IMR-90 (cell line): ENCODE results near the gene CATSPERE. TPM values are rescaled to one million over a fixed set of nuclear protein-coding genes. Genes with fewer than 3 reads are reported as not detected.

Experiments
- ATAC-seq: fragments of 200-7000 bp; cut with Tn5 transposase; 2 replicates; pipeline ENCODE4 v1.9.1; 2020; ENCODE audit warnings: low read depth, mild to moderate bottlenecking, moderate library complexity
- BruUV-seq: library from RNA; stranded (reverse); fragments of 400-500 nt; replicated peaks from 2 replicates; lab custom pipeline; 2021; lab: Mats Ljungman, UMichigan
- CTCF ChIA-PET: fragments of 300-600 bp; formaldehyde crosslinking; extraction: SDS; loops from one replicate; lab custom pipeline; 2021; ENCODE audit warnings: antibody characterized with exemption; lab: Yijun Ruan, JAX
- POLR2A ChIA-PET: fragments of 300-600 bp; sonication (Branson Sonifier 250); formaldehyde crosslinking; loops from one replicate; lab custom pipeline; 2022; ENCODE audit warnings: antibody characterized with exemption; ENCODE audit not compliant: unreplicated experiment; lab: Charles Lee
- DNase-seq: peaks from one replicate; pipeline ENCODE4 v3.0.0; 2013
- H2AFZ ChIP-seq: replicated peaks from 2 replicates; pipeline ENCODE3; 2013; ENCODE audit warnings: low read length, mild to moderate bottlenecking; ENCODE audit not compliant: poor library complexity
- H2AK5ac ChIP-seq: 2 replicates; pipeline ENCODE4 v1.6.1; 2013; ENCODE audit warnings: low read depth, low read length, inconsistent platforms
- H2AK9ac ChIP-seq: replicated peaks from 2 replicates; pipeline ENCODE3; 2013; ENCODE audit warnings: mild to moderate bottlenecking, low read depth, low read length, moderate library complexity; ENCODE audit not compliant: poor library complexity
- H2BK120ac ChIP-seq: 2 replicates; pipeline ENCODE4 v1.6.1; 2013; ENCODE audit warnings: low read depth, low read length, inconsistent platforms
- H2BK15ac ChIP-seq: 3 replicates; pipeline ENCODE4 v1.6.1; 2013; ENCODE audit warnings: low read depth, low read length, inconsistent platforms
- H2BK20ac ChIP-seq: 2 replicates; pipeline ENCODE4 v1.6.1; 2013; ENCODE audit warnings: low read depth, mild to moderate bottlenecking, inconsistent platforms, low read length, moderate library complexity
- H2BK5ac ChIP-seq: 2 replicates; pipeline ENCODE4 v1.6.1; 2013; ENCODE audit warnings: mild to moderate bottlenecking, low read depth, low read length, inconsistent platforms; ENCODE audit not compliant: poor library complexity, severe bottlenecking
- H3K14ac ChIP-seq: replicated peaks from 2 replicates; pipeline ENCODE4 v1.6.1; 2013; ENCODE audit warnings: low read depth, low read length, inconsistent platforms
- H3K18ac ChIP-seq: 2 replicates; pipeline ENCODE4 v1.6.1; 2013; ENCODE audit warnings: low read depth, low read length, control low read depth
- H3K23ac ChIP-seq: 2 replicates; pipeline ENCODE4 v1.6.1; 2013; ENCODE audit warnings: low read depth, low read length, inconsistent platforms
- H3K27ac ChIP-seq: 2 replicates; pipeline ENCODE4 v1.5.1; 2013; ENCODE audit warnings: mild to moderate bottlenecking, control low read depth, low read length; ENCODE audit not compliant: insufficient read depth
- H3K27me3 ChIP-seq: 2 replicates; pipeline ENCODE4 v1.6.1; 2013; ENCODE audit warnings: low read length; ENCODE audit not compliant: control insufficient read depth, insufficient read depth
- H3K36me3 ChIP-seq: 2 replicates; pipeline ENCODE4 v1.6.1; 2013; ENCODE audit warnings: low read length, mixed read lengths; ENCODE audit not compliant: control insufficient read depth, insufficient read depth
- H3K4ac ChIP-seq: 2 replicates; pipeline ENCODE4 v1.6.1; 2013; ENCODE audit warnings: low read depth, low read length, inconsistent platforms
- H3K4me1 ChIP-seq: 2 replicates; pipeline ENCODE4 v1.6.1; 2013; ENCODE audit warnings: low read length, mixed read lengths; ENCODE audit not compliant: control insufficient read depth, insufficient read depth
- H3K4me2 ChIP-seq: 2 replicates; pipeline ENCODE4 v1.6.1; 2013; ENCODE audit warnings: low read depth, mild to moderate bottlenecking, control low read depth, low read length, moderate library complexity
- H3K4me3 ChIP-seq: 2 replicates; pipeline ENCODE4 v1.5.1; 2013; ENCODE audit warnings: low read depth, mild to moderate bottlenecking, control low read depth, low read length, moderate library complexity; ENCODE audit not compliant: insufficient read depth
- H3K56ac ChIP-seq: 2 replicates; pipeline ENCODE4 v1.6.1; 2013; ENCODE audit warnings: low read length, inconsistent platforms; ENCODE audit not compliant: insufficient read depth; ENCODE audit errors: extremely low read depth
- H3K79me1 ChIP-seq, 2 experiments: 2 replicates each; pipeline ENCODE4 v1.6.1; 2013; ENCODE audit warnings: low read length in 2 of 2, inconsistent platforms in 1 of 2, low read depth in 1 of 2
- H3K9ac ChIP-seq: 2 replicates; pipeline ENCODE4 v1.6.1; 2013; ENCODE audit warnings: low read depth, low read length, control low read depth
- H3K9me1 ChIP-seq: 2 replicates; pipeline ENCODE4 v1.6.1; 2013; ENCODE audit warnings: low read length, inconsistent platforms; ENCODE audit not compliant: insufficient read depth
- H3K9me3 ChIP-seq: 2 replicates; pipeline ENCODE4 v1.6.1; 2013; ENCODE audit warnings: low read length; ENCODE audit not compliant: control insufficient read depth, insufficient read depth
- H4K20me1 ChIP-seq: 2 replicates; pipeline ENCODE4 v1.6.1; 2013; ENCODE audit warnings: low read length, inconsistent platforms; ENCODE audit not compliant: insufficient read depth
- H4K5ac ChIP-seq: 2 replicates; pipeline ENCODE4 v1.6.1; 2013; ENCODE audit warnings: mild to moderate bottlenecking, low read depth, low read length, control low read depth
- H4K8ac ChIP-seq, 2 experiments: 2 replicates each; pipeline ENCODE4 v1.6.1; 2013; ENCODE audit warnings: low read depth in 2 of 2, low read length in 2 of 2, control low read depth in 1 of 2, inconsistent platforms in 1 of 2
- H4K91ac ChIP-seq: 2 replicates; pipeline ENCODE4 v1.6.1; 2013; ENCODE audit warnings: low read depth, low read length, inconsistent platforms; ENCODE audit not compliant: insufficient read depth
- BHLHE40 ChIP-seq: fragments of 150-350 bp; IDR thresholded peaks from 2 replicates; pipeline ENCODE4 v1.6.1; 2016; ENCODE audit warnings: mild to moderate bottlenecking, low read depth, low read length
- CEBPB ChIP-seq: IDR thresholded peaks from 2 replicates; pipeline ENCODE4 v1.6.1; 2012; ENCODE audit warnings: low read depth, low read length, improper control_type of control experiment
- CHD1 ChIP-seq: IDR thresholded peaks from 2 replicates; pipeline ENCODE4 v1.6.1; 2012; ENCODE audit warnings: low read depth, low read length, improper control_type of control experiment
- FOS ChIP-seq: fragments of 150-350 bp; IDR thresholded peaks from 2 replicates; pipeline ENCODE4 v1.6.1; 2016; ENCODE audit warnings: low read depth, low read length
- MAFK ChIP-seq: IDR thresholded peaks from 2 replicates; pipeline ENCODE4 v1.6.1; 2012; ENCODE audit warnings: low read depth, low read length, improper control_type of control experiment
- MAZ ChIP-seq: IDR thresholded peaks from 2 replicates; pipeline ENCODE4 v1.6.1; 2012; ENCODE audit warnings: low read depth, mild to moderate bottlenecking, low read length, improper control_type of control experiment, moderate library complexity, borderline replicate concordance
- MXI1 ChIP-seq: IDR thresholded peaks from 2 replicates; pipeline ENCODE4 v1.6.1; 2012; ENCODE audit warnings: low read depth, mild to moderate bottlenecking, low read length, moderate library complexity, borderline replicate concordance
- NFE2L2 ChIP-seq: fragments of 150-350 bp; IDR thresholded peaks from 2 replicates; pipeline ENCODE4 v1.6.1; 2016; ENCODE audit warnings: low read depth, mild to moderate bottlenecking, low read length
- POLR2A ChIP-seq: IDR thresholded peaks from 2 replicates; pipeline ENCODE4 v1.6.1; 2012; ENCODE audit warnings: mild to moderate bottlenecking, low read depth, low read length
- RAD21 ChIP-seq: IDR thresholded peaks from 2 replicates; pipeline ENCODE4 v1.6.1; 2012; ENCODE audit warnings: low read length, improper control_type of control experiment
- RCOR1 ChIP-seq: IDR thresholded peaks from 2 replicates; pipeline ENCODE4 v1.6.1; 2012; ENCODE audit warnings: mild to moderate bottlenecking, low read length, improper control_type of control experiment; ENCODE audit not compliant: insufficient replicate concordance
- SMC3 ChIP-seq: fragments of 150-350 bp; IDR thresholded peaks from 2 replicates; pipeline ENCODE4 v1.6.1; 2016; ENCODE audit warnings: low read depth, mild to moderate bottlenecking, antibody characterized with exemption, low read length, moderate library complexity
- WGBS, 2 experiments: methylation state at CpG; one replicate each; pipeline versions ENCODE4 v1.1.5 to v1.1.7; 2013; ENCODE audit warnings: missing lambda C conversion rate in 2 of 2; ENCODE audit not compliant: insufficient read length in 1 of 2; ENCODE audit errors: extremely low coverage in 2 of 2; 5-methylcytosine and 5-hydroxymethylcytosine counted together
- dilution Hi-C: fragments of 300-500 bp; cut with HindIII; formaldehyde crosslinking; loops from one replicate; pipeline ENCODE4 v1.14.3; 2018; ENCODE audit warnings: low sequenced_read_pairs; ENCODE audit not compliant: unreplicated experiment
- in situ Hi-C: fragments of 300-500 bp; cut with MboI; formaldehyde crosslinking; loops from 3 replicates; pipeline ENCODE4 v1.14.3; 2019; ENCODE audit warnings: low sequenced_read_pairs, inconsistent platforms, mixed read lengths
- intact Hi-C: fragments of 100-400 bp; cut with micrococcal nuclease; formaldehyde crosslinking; loops from 2 replicates; pipeline ENCODE4 v1.10.0; 2022
- polyA plus RNA-seq, 3 experiments: library from polyadenylated mRNA; depleted of rRNA; stranded (reverse); fragments of >200 nt; gene quantifications; 2 replicates each; pipeline ENCODE4 v1.2.3, GENCODE V29; 2012; ENCODE audit warnings: low replicate concordance in 1 of 3
- total RNA-seq: library from RNA; depleted of rRNA; stranded (reverse); fragments of >200 nt; gene quantifications from 2 replicates; pipeline ENCODE4 v1.2.3, GENCODE V29; 2012
- TF ChIP-seq, protein P1 (sequence below): fragments of 150-350 bp; IDR thresholded peaks from 2 replicates; pipeline ENCODE4 v1.6.1; 2017; ENCODE audit warnings: mild to moderate bottlenecking, antibody characterized with exemption, low read length, low read depth
- TF ChIP-seq, protein P2 (sequence below): conservative IDR thresholded peaks from 2 replicates; pipeline ENCODE4 v1.5.1; 2012; ENCODE audit warnings: mild to moderate bottlenecking, low read depth, low read length, improper control_type of control experiment
- TF ChIP-seq, protein P3 (sequence below): fragments of 150-350 bp; IDR thresholded peaks from 2 replicates; pipeline ENCODE4 v1.6.1; 2016; ENCODE audit warnings: low read depth, mild to moderate bottlenecking, low read length, moderate library complexity, borderline replicate concordance

CATSPERE gene
- total and polyA plus RNA-seq, 2 of the 4 experiments (the other 2 are of a cell fraction) = 0.07 to 0.18 TPM

DNA sequence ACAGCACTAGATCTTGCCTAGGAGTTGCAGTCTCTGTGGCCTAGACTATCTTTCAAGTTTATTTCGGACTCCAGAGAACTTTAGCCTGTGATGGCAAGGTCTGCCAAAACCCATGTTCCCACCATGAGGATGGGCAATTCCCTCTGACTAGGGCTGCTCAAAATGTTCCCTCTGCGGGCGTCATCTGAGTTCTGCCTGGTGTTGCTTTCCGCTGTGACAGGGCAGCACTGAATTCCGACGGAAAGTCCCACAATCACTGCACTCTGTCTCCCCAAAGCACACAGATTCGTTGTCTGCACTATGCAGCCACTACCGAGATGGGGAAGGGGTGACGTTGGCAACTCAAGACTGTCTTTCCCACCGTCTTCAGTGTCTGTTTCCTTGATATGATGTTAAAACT, 75.2 kb downstream of the CATSPERE start:
- no TSS peak for BruUV-seq
- Histone ChIP-seq H3K23ac (no peak overlapping the region), H4K20me1 (no peaks in the 10 kb centered on the region), H3K4ac (no peak overlapping the region), H3K27ac (no peak overlapping the region), H4K5ac (no peak overlapping the region), H4K8ac (no peak overlapping the region), H3K18ac (no peak overlapping the region), H2AK5ac (no peak overlapping the region), H3K56ac (no peak overlapping the region), H3K4me1 (no peaks in the 10 kb centered on the region), H3K4me2 (no peak overlapping the region), H3K27me3 (no peaks in the 10 kb centered on the region), H2BK20ac (no peak overlapping the region), H2AFZ (no peak overlapping the region), H3K14ac (no peak overlapping the region), H3K4me3 (no peak overlapping the region), H3K9ac (no peak overlapping the region), H2BK5ac (no peak overlapping the region), H2BK120ac (no peak overlapping the region), H2AK9ac (no peak overlapping the region), H3K9me3 (no peaks in the 10 kb centered on the region), H3K36me3 (no peaks in the 10 kb centered on the region), H4K91ac (no peak overlapping the region), H3K79me1 (no peaks in the 10 kb centered on the region), H2BK15ac (no peak overlapping the region), H3K9me1 (no peaks in the 10 kb centered on the region)
- in situ Hi-C loops = no loop called here
- WGBS, 2 experiments = 24% methylated on average over 3 of the region's 10 CpGs; no CpG with 5 or more reads in 1 of the 2 experiments
- intact Hi-C loops = no loop called here
- TF ChIP-seq MXI1 (no peak), SMC3 (no peak), FOS (no peak), MAFK (no peak), RCOR1 (no peak), RAD21 (no peak), BHLHE40 (no peak), CEBPB (no peak), NFE2L2 (no peak), MAZ (no peak), POLR2A (no peak), CHD1 (no peak)
- TF ChIP-seq, protein P1, sequence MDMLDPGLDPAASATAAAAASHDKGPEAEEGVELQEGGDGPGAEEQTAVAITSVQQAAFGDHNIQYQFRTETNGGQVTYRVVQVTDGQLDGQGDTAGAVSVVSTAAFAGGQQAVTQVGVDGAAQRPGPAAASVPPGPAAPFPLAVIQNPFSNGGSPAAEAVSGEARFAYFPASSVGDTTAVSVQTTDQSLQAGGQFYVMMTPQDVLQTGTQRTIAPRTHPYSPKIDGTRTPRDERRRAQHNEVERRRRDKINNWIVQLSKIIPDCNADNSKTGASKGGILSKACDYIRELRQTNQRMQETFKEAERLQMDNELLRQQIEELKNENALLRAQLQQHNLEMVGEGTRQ = no peak
- TF ChIP-seq, protein P2, sequence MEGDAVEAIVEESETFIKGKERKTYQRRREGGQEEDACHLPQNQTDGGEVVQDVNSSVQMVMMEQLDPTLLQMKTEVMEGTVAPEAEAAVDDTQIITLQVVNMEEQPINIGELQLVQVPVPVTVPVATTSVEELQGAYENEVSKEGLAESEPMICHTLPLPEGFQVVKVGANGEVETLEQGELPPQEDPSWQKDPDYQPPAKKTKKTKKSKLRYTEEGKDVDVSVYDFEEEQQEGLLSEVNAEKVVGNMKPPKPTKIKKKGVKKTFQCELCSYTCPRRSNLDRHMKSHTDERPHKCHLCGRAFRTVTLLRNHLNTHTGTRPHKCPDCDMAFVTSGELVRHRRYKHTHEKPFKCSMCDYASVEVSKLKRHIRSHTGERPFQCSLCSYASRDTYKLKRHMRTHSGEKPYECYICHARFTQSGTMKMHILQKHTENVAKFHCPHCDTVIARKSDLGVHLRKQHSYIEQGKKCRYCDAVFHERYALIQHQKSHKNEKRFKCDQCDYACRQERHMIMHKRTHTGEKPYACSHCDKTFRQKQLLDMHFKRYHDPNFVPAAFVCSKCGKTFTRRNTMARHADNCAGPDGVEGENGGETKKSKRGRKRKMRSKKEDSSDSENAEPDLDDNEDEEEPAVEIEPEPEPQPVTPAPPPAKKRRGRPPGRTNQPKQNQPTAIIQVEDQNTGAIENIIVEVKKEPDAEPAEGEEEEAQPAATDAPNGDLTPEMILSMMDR = no peak
- TF ChIP-seq, protein P3, sequence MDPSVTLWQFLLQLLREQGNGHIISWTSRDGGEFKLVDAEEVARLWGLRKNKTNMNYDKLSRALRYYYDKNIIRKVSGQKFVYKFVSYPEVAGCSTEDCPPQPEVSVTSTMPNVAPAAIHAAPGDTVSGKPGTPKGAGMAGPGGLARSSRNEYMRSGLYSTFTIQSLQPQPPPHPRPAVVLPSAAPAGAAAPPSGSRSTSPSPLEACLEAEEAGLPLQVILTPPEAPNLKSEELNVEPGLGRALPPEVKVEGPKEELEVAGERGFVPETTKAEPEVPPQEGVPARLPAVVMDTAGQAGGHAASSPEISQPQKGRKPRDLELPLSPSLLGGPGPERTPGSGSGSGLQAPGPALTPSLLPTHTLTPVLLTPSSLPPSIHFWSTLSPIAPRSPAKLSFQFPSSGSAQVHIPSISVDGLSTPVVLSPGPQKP = no peak
- dilution Hi-C loops = no loop called here
- no peak for DNase-seq
- ChIA-PET CTCF (no interaction called here), POLR2A (no interaction called here)
- ATAC-seq = no peak
